Heart left ventricle (tissue), 13 donors: ENCODE results near the gene ZMYND10.
A peak's percentile ranks its signal among the peaks of the same experiment; 100 is the strongest.

ENCODE experiments used
- POLR2A ChIP-seq, 2 donors: fragments of 450-650 bp; IDR thresholded peaks; one replicate each; pipeline ENCODE4 v1.6.1; 2017; ENCODE audit warnings: antibody characterized with exemption in 2 of 2, mild to moderate bottlenecking in 2 of 2, moderate library complexity in 2 of 2
- TF ChIP-seq, protein P1 (sequence below), 12 donors: fragments of 200-600 bp; sonication (generic) in 4 of 12; IDR thresholded peaks; one replicate each; pipeline versions ENCODE4 v1.5.0 to v1.8.0; 2018 to 2022; ENCODE audit warnings: antibody characterized with exemption in 12 of 12, mild to moderate bottlenecking in 5 of 12
- donor health status: ischemic (EF 13 %, LVEDD 7.1; RV severe dilation, severe dysfunction).
- donor health status: DM: no; HTN: yes; CAD: no.
- donor health status: DM: no; HTN: no; CAD: no.
- donor health status: ischemic (EF 25% LVEDD 6.9; RV normal size, moderate dysfunction).
- donor health status: ischemic (EF 25% LVEDD 5.7; RV mildly dilated, moderate dysfunction).
- donor health status: ischemic (EF 35%, LVEDD 5.7; RV mildly dilated, moderate dysfunction).
- donor health status: nonischemic (EF 11% LVEDD 7.7; RV severe dilation, severe dysfunction).
- donor health status: DM: yes; HTN: yes; CAD: no.
- donor health status: PGD.
- donor health status: ischemic (EF 29% LVEDD 5.4; RV normal size, mild dysfunction).
- donor health status: nonischemic (EF 23%, LVEDD 6.1; RV moderate dilation, normal function).

DNA sequence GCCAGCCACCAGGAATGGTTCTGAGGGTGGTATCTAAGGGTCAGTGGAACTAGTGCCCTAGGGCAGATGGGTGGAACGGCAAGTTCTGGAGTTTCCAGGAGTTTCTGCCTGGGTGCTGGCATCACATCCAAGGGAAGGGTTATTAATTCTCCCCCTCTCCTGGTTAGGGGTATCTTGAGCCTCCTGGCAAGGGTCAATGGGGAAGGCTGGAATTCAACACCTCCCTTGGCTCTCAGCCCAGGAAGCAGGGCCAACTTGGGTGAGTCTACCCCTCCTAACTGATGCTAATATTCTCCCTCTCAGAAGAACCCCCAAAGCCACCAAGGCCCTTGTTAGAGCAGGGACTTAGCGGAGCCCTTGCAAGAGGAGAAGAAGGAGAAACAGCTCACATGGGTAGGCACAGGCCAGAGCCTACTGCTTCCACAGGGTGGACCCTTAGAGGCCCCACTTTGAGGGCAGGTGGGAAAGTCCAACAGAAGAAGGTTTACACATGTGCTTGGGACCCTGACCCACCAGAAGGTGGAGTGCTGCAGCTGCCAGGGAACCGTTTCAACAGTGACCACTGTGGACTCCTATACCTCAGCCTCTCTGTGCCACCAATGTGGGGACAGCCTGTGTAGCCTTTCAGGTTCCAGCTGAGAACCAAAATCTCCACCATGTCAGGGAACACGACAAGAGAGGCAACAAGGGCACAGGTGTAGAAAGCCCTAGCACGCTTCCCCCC, 10.5 kb upstream of the ZMYND10 start:
- TF ChIP-seq, protein P1, sequence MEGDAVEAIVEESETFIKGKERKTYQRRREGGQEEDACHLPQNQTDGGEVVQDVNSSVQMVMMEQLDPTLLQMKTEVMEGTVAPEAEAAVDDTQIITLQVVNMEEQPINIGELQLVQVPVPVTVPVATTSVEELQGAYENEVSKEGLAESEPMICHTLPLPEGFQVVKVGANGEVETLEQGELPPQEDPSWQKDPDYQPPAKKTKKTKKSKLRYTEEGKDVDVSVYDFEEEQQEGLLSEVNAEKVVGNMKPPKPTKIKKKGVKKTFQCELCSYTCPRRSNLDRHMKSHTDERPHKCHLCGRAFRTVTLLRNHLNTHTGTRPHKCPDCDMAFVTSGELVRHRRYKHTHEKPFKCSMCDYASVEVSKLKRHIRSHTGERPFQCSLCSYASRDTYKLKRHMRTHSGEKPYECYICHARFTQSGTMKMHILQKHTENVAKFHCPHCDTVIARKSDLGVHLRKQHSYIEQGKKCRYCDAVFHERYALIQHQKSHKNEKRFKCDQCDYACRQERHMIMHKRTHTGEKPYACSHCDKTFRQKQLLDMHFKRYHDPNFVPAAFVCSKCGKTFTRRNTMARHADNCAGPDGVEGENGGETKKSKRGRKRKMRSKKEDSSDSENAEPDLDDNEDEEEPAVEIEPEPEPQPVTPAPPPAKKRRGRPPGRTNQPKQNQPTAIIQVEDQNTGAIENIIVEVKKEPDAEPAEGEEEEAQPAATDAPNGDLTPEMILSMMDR (IDR thresholded peaks at IDR 0.05), result peak in 2 of 12 donors; percentile 6 to 19
- no peak for TF ChIP-seq POLR2A (IDR thresholded peaks at IDR 0.05)
